ENCODE measurements around the gene SYT2. TPM values are rescaled to one million over a fixed set of nuclear protein-coding genes. Genes with fewer than 3 reads are reported as not detected.

Gene SYT2
- total and polyA plus RNA-seq, 9 of the 15 experiments (the other 6 are each of a cell fraction or from before 2014, with no cell fraction given): not detected

DNA sequence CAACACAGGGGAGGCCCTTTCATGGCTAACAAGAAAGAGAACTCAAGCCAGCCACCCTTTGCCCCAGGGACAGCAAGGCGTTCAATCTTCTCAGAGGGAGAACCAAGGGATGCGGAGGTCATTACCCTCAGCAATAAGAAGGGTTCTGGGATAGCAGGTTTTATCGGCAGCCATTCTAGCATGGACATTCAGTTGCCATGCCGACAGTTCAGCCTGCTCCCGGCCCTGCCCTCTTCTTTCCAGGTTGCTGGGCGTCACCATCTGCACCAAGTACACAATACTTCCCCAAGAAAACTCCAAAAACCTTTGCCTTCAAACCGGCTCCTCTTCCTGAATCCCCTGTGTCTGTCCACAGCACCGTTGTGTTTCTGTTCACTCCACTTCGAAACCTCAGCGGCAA, 47.1 kb downstream of the SYT2 start:
- H2AFZ ChIP-seq (ENCODE audit: low read depth, low read length): no peak overlapping the region
- no peak overlapping the region for H3K9ac ChIP-seq (ENCODE audit: insufficient read depth in 1 of 2, low read depth in 2 of 2, low read length in 2 of 2)
- no peaks in the 10 kb centered on the region for H3K36me3 ChIP-seq (ENCODE audit: control insufficient read depth, insufficient read depth, low read length)
- BruUV-seq (replicated peaks): no TSS peak
- intact Hi-C loops (cut with micrococcal nuclease) (no loop called here), in situ Hi-C loops (cut with MboI) (no loop called here)
- no peak overlapping the region for H3K27ac ChIP-seq (ENCODE audit: extremely low read depth, low read depth, low read length)
- WGBS (ENCODE audit: insufficient coverage, low coverage, missing lambda C conversion rate): under 1% methylated on average over 10 of the region's 10 CpGs
- CTCF ChIA-PET (ENCODE audit: low intra/inter-chr PET ratio): no interaction called here
- ATAC-seq (no peak), DNase-seq (ENCODE audit: extremely low read depth in 1 of 4, low spot score in 3 of 4) (no peak), FAIRE-seq (no peak)
- no peak overlapping the region for H3K4me2 ChIP-seq (ENCODE audit: insufficient read depth, low read length)
- H3K27me3 ChIP-seq (ENCODE audit: control insufficient read depth in 2 of 2, insufficient read depth in 2 of 2, low read length in 2 of 2): peaks cover 38 to 63% of the 10 kb centered on the region in 2 experiments
- TF ChIP-seq STAG1 (CRISPR knock-in tag; IDR thresholded peaks at IDR 0.05; ENCODE audit: borderline replicate concordance) (no peak), DMBX1 (CRISPR knock-in tag; IDR thresholded peaks at IDR 0.05; ENCODE audit: borderline replicate concordance) (no peak), ZNF57 (CRISPR knock-in tag; IDR thresholded peaks at IDR 0.05) (no peak), NR2C1 (IDR thresholded peaks at IDR 0.05) (no peak), NR2C1 (tag; IDR thresholded peaks at IDR 0.05) (no peak), HEY1 (CRISPR knock-in tag; IDR thresholded peaks at IDR 0.05; ENCODE audit: borderline replicate concordance) (no peak), ZNF133 (CRISPR knock-in tag; IDR thresholded peaks at IDR 0.05) (no peak)
- H3K9me3 ChIP-seq (replicated peaks; ENCODE audit: control insufficient read depth, insufficient read depth, low read depth, low read length): no peaks in the 10 kb centered on the region
- H3K79me2 ChIP-seq (ENCODE audit: control insufficient read depth, insufficient read depth, low read length): no peaks in the 10 kb centered on the region
- H3K4me1 ChIP-seq (replicated peaks in 1 of 2; ENCODE audit: control insufficient read depth in 2 of 2, insufficient read depth in 2 of 2, low read length in 2 of 2): no peaks in the 10 kb centered on the region
- H3K9me1 ChIP-seq (ENCODE audit: control insufficient read depth, insufficient read depth, low read length): no peaks in the 10 kb centered on the region
- peaks cover 6% of the 10 kb centered on the region; the same call in 1 of the 2 replicates for H4K20me1 ChIP-seq (replicated peaks; ENCODE audit: control insufficient read depth, insufficient read depth, low read length)
- no peak overlapping the region for H3K4me3 ChIP-seq
- POLR2A ChIA-PET: no interaction called here

DNA sequence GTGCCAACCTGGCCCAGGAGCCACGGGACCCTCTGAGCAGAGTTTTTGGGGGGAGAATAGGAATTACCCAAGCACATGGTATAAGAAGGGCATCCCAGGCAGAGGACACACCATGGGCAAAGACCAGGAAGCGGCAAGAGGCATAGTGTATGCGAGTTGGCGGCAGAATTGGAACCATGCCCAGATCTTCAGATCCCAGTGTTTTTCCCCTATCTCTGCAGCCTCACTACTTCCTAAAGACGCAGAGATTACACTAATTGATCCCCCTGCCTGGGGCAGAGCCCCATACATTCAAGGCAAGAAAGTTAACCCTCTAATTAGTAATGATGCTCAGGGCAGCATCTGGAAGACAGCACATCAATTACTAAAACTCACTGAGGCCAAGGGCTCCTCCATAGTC, 48.2 kb downstream of the SYT2 start:
- no peak for DNase-seq (ENCODE audit: extremely low read depth in 1 of 4, low spot score in 3 of 4)
- intact Hi-C loops (cut with micrococcal nuclease): no loop called here
- H3K79me2 ChIP-seq (ENCODE audit: control insufficient read depth, insufficient read depth, low read length): no peaks in the 10 kb centered on the region
- 0% methylated on average over 5 of the region's 5 CpGs for WGBS (ENCODE audit: insufficient coverage, low coverage, missing lambda C conversion rate)
- H2AFZ ChIP-seq (ENCODE audit: low read depth, low read length): no peak overlapping the region
- H3K4me1 ChIP-seq (replicated peaks in 1 of 2; ENCODE audit: control insufficient read depth in 2 of 2, insufficient read depth in 2 of 2, low read length in 2 of 2): no peaks in the 10 kb centered on the region
- H3K9ac ChIP-seq (ENCODE audit: insufficient read depth in 1 of 2, low read depth in 2 of 2, low read length in 2 of 2): no peak overlapping the region
- in situ Hi-C loops (cut with MboI): no loop called here
- ATAC-seq: no peak
- FAIRE-seq: no peak
- no peaks in the 10 kb centered on the region for H3K9me1 ChIP-seq (ENCODE audit: control insufficient read depth, insufficient read depth, low read length)
- H3K4me2 ChIP-seq (ENCODE audit: insufficient read depth, low read length): no peak overlapping the region
- H3K27me3 ChIP-seq (ENCODE audit: control insufficient read depth in 2 of 2, insufficient read depth in 2 of 2, low read length in 2 of 2): peaks cover 37 to 73% of the 10 kb centered on the region in 2 experiments
- ChIA-PET POLR2A (no interaction called here), CTCF (ENCODE audit: low intra/inter-chr PET ratio) (no interaction called here)
- no peak overlapping the region for H3K27ac ChIP-seq (ENCODE audit: extremely low read depth, low read depth, low read length)
- no peak overlapping the region for H3K4me3 ChIP-seq
- no peaks in the 10 kb centered on the region for H3K36me3 ChIP-seq (ENCODE audit: control insufficient read depth, insufficient read depth, low read length)
- no peaks in the 10 kb centered on the region for H3K9me3 ChIP-seq (replicated peaks; ENCODE audit: control insufficient read depth, insufficient read depth, low read depth, low read length)
- no TSS peak for BruUV-seq (replicated peaks)
- H4K20me1 ChIP-seq (replicated peaks; ENCODE audit: control insufficient read depth, insufficient read depth, low read length): peaks cover 10% of the 10 kb centered on the region
- TF ChIP-seq, protein P1, sequence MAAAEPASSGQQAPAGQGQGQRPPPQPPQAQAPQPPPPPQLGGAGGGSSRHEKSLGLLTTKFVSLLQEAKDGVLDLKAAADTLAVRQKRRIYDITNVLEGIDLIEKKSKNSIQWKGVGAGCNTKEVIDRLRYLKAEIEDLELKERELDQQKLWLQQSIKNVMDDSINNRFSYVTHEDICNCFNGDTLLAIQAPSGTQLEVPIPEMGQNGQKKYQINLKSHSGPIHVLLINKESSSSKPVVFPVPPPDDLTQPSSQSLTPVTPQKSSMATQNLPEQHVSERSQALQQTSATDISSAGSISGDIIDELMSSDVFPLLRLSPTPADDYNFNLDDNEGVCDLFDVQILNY (CRISPR knock-in tag; IDR thresholded peaks at IDR 0.05): no peak
- TF ChIP-seq ZNF766 (CRISPR knock-in tag; conservative IDR thresholded peaks at IDR 0.05): no peak
- TF ChIP-seq NONO (IDR thresholded peaks at IDR 0.05; ENCODE audit: low read depth in 2 of 2, low read length in 1 of 2): no peak
- no peak for TF ChIP-seq ZNF609 (CRISPR knock-in tag; IDR thresholded peaks at IDR 0.05; ENCODE audit: borderline replicate concordance)
- no peak for TF ChIP-seq NCOA6 (IDR thresholded peaks at IDR 0.05)
